Stomach (tissue), 4 donors: ENCODE data around the gene ZNF580.

ENCODE experiments used
- CTCF ChIP-seq, 7 experiments: fragments of 450-650 bp in 4 of 7; fragments of 200-600 bp in 3 of 7; sonication (generic) in 3 of 7; IDR thresholded peaks; one replicate each; pipeline ENCODE4 v1.5.1; 2016 to 2019; ENCODE audit warnings: antibody characterized with exemption in 7 of 7, control low read depth in 2 of 7, mild to moderate bottlenecking in 1 of 7
- EP300 ChIP-seq: sonication (generic); formaldehyde crosslinking; IDR thresholded peaks from one replicate; pipeline ENCODE4 v1.6.1; 2017; ENCODE audit warnings: antibody characterized with exemption
- POLR2A ChIP-seq, 4 donors: fragments of 450-650 bp; IDR thresholded peaks; one replicate each; pipeline ENCODE4 v1.6.1; 2016; ENCODE audit warnings: antibody characterized with exemption in 4 of 4, control low read depth in 2 of 4, mild to moderate bottlenecking in 1 of 4, moderate library complexity in 1 of 4
- POLR2AphosphoS5 ChIP-seq, 3 donors: sonication (generic); formaldehyde crosslinking; IDR thresholded peaks; one replicate each; pipeline ENCODE4 v1.6.1; 2016; ENCODE audit warnings: antibody characterized with exemption in 3 of 3

GRCh38 chr19:55650602-55651230 lies 9.9 kb downstream of the ZNF580 start:
- TF ChIP-seq CTCF (IDR thresholded peaks at IDR 0.05): no peak
- no peak for TF ChIP-seq POLR2AphosphoS5 (IDR thresholded peaks at IDR 0.05)
- no peak for TF ChIP-seq POLR2A (IDR thresholded peaks at IDR 0.05)
- TF ChIP-seq EP300: no peak
